SH-SY5Y (cell line): ENCODE measurements around the gene NRG4.

ENCODE experiments used
- GATA2 ChIP-seq: IDR thresholded peaks from 2 replicates; pipeline ENCODE4 v1.6.1; 2011; ENCODE audit warnings: mild to moderate bottlenecking, low read depth, low read length
- GATA3 ChIP-seq: IDR thresholded peaks from 2 replicates; pipeline ENCODE4 v1.6.1; 2011; ENCODE audit warnings: low read depth, mild to moderate bottlenecking, low read length, moderate library complexity

- no peak for TF ChIP-seq GATA2
- no peak for TF ChIP-seq GATA3
Observed at GRCh38 chr15:75942464-75942863, 69.8 kb downstream of the NRG4 start.
